Stimulated activated CD8-positive, alpha-beta memory T cell treated with anti-CD3 and anti-CD28 coated beads, Interleukin-2, amount 100 ng/mL, for 48 hours (primary cell): ENCODE results near the gene MRTFB.
"Not testable (repeated sequence)": the region's sequence is repeated elsewhere in the genome, so short reads cannot be mapped to it uniquely, and the experiment has no call there.

Experiments
- DNase-seq, 2 donors: peaks; one replicate each; pipeline ENCODE4 v3.0.0-alpha.2; 2020; ENCODE audit warnings: low read depth in 2 of 2

MRTFB gene

GRCh38 chr16:14070877-14071575, at the start of gene MRTFB:
TSS of gene MRTFB (plus strand) at chr16:14071319. CDS start at chr16:14140607, 69,288 bp downstream.
- peak; percentile 69 to 75 for DNase-seq

GRCh38 chr16:14023526-14023925, 47.6 kb upstream of the MRTFB start:
- DNase-seq = not testable (repeated sequence)

GRCh38 chr16:14024283-14024682, 46.8 kb upstream of the MRTFB start:
- DNase-seq = no peak

- DNase-seq = no peak
Measured at GRCh38 chr16:14026572-14027285, 44.4 kb upstream of the MRTFB start.

GRCh38 chr16:14028202-14028601, 42.9 kb upstream of the MRTFB start:
- DNase-seq = no peak

GRCh38 chr16:14029658-14030057, 41.5 kb upstream of the MRTFB start:
- no peak for DNase-seq

- no peak for DNase-seq
Measured at GRCh38 chr16:14035092-14035491, 36.0 kb upstream of the MRTFB start.

- no peak for DNase-seq
Measured at GRCh38 chr16:14036889-14037288, 34.2 kb upstream of the MRTFB start.

- no peak for DNase-seq
Measured at GRCh38 chr16:14037960-14038359, 33.2 kb upstream of the MRTFB start.

GRCh38 chr16:14041164-14041563, 30.0 kb upstream of the MRTFB start:
- no peak for DNase-seq

GRCh38 chr16:14042706-14043105, 28.4 kb upstream of the MRTFB start:
- no peak for DNase-seq

- DNase-seq = no peak
Measured at GRCh38 chr16:14043278-14043677, 27.8 kb upstream of the MRTFB start.

- DNase-seq = no peak
Measured at GRCh38 chr16:14043793-14044192, 27.3 kb upstream of the MRTFB start.

- DNase-seq = not testable (repeated sequence)
Measured at GRCh38 chr16:14047121-14047859, 23.8 kb upstream of the MRTFB start.

GRCh38 chr16:14050291-14051027, 20.7 kb upstream of the MRTFB start:
- no peak for DNase-seq

- DNase-seq = no peak
Measured at GRCh38 chr16:14051103-14051729, 19.9 kb upstream of the MRTFB start.

GRCh38 chr16:14056970-14057369, 14.1 kb upstream of the MRTFB start:
- DNase-seq = no peak

- no peak for DNase-seq
Measured at GRCh38 chr16:14057878-14058382, 13.2 kb upstream of the MRTFB start.

- no peak for DNase-seq
Measured at GRCh38 chr16:14061732-14062259, 9.3 kb upstream of the MRTFB start.

GRCh38 chr16:14062261-14062660, 8.9 kb upstream of the MRTFB start:
- DNase-seq = no peak
